Muscle of back (tissue), 11 donors: Measurements from ENCODE around the gene KCNT2. TPM values are rescaled to one million over a fixed set of nuclear protein-coding genes. Genes with fewer than 3 reads are reported as not detected.
A peak's percentile ranks its signal among the peaks of the same experiment; 100 is the strongest.
"Not testable (repeated sequence)": the region's sequence is repeated elsewhere in the genome, so short reads cannot be mapped to it uniquely, and the experiment has no call there.

Experiments
- DNase-seq, 3 donors: peaks; one replicate each; pipeline versions ENCODE4 v3.0.0 to v3.0.0-alpha.2; 2013
- polyA plus RNA-seq, 10 donors: library from polyadenylated mRNA; unstranded; fragments of 120-200 nt; gene quantifications; one replicate each; pipeline ENCODE4 v1.2.1, GENCODE V29; 2013; ENCODE audit not compliant: insufficient read length in 10 of 10

The KCNT2 gene
- polyA plus RNA-seq, 10 donors: 3.2 to 8.8 (median 5.2) TPM

DNA sequence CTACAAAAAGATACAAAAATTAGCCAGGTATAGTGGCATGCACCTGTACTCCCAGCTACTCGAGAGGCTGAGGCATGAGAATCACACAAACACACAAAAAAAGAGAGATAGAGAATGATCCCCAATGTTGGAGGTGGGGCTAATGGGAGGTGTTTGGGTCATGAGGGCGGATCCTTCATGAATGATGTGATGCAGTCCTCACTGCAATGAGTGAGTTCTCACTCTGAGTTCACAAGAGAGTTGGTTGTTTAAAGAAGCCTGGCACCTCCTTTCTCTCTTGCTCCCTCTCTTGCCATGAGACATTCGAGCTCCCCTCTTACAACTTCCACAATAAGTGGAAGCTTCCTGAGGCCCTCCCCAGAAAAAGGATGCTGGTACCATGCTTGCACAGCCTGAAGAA lies 17.3 kb downstream of the KCNT2 start:
- no peak for DNase-seq

DNA sequence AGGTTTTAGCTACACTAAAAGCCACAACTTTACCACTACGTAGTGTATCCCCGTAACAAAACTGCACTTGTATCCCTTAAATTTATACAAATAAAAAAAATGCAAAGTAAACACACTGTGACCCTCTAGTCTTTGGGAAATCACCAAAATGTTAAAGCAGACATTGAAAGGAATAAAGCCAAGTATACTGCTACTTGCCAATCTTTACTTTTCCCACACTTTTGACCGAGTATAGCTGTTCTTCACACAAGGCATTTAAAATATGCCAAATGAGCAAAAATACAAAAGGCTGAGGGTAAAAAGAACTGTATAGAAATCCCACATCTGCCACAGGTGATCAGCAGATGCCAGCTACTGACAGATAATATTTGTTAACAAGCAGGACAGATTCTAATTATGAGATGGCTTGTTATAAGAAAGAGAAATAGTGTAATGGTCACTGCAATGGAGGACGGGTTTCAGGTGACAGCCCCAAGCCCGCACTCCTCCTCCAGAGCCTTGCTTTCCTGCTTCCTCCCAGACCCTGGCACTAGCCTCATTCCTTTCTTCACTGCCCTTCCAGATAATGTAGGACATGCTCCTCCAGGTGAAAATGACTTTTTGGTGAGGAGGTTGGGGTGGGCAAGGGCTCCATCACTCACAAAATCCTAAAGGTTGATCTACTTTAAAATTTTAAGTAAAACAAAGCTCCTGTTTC lies 18.1 kb downstream of the KCNT2 start:
- no peak for DNase-seq

DNA sequence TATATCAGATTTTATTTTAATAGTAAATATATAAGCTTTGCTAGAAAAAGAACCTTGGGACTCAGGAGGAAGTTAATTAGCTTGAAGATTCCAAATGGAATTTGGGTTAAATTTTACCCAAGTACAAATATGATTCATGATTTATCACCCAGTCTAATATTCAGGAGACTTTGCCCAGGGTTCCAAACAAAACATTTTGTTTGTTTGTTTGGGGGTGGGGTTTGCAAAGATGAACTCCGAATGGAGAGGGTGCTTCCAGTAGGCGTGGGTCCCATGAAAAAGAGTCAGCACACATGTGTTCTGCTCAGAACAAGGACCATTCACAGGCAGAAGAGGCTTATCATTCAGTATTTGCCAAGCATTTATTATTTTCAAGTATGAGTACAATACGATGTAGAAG lies 23.5 kb downstream of the KCNT2 start:
- DNase-seq: no peak

DNA sequence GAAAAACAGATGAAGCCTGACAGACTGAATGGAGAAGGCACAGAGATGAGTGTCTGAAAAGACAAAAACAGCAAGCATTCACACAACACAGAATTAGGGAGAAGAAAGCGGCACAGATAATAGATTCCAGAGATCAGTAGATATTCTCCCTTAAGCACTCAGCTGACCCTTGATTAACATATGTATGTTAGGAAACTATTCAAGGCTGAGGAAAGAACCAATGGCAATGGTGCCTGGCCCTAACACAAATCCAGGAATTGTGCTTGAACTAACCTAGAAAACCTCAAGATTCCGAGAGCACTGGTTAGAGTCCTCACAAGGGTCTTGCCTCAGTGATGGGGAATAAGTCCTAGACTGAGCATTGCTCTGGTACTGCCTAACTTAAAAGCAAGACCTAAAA lies 30.9 kb downstream of the KCNT2 start:
- DNase-seq: no peak

DNA sequence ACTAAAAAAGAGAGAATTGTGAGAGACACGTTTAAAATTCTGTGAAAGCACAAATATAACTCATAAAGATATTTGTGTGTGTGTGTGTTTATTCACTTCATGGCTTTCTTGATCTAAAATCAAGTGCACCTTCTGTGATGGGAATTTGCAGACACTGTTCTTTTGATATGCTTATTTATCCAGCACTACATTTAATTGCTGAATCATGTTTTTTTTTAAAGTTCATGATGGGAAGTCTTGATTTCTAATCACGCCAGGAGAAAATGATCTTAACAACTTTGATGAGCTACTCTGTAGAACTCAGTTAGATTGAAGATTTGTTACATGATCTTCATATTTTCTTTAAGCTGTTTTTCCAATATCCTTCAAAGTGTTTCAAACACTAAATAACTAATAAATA lies 35.0 kb downstream of the KCNT2 start:
- DNase-seq: no peak

DNA sequence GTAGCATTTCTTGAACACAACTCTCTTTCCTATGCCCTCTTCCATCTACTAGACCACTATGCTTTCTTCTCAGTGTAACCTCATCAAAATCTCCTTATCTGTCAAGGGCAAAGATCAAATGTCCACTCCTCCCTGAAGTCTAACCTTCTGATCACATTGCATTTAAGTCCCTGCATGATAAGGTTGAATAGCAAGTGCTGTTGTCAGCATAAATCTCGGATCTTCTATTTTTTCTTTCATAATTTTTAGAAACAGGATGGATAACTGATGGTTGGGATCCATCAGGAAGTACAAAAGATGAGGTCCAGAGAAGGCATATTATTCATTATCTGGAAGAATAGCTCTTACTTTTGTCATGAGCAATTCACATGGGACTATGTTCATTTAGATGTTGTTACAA lies 41.0 kb downstream of the KCNT2 start:
- DNase-seq: no peak

DNA sequence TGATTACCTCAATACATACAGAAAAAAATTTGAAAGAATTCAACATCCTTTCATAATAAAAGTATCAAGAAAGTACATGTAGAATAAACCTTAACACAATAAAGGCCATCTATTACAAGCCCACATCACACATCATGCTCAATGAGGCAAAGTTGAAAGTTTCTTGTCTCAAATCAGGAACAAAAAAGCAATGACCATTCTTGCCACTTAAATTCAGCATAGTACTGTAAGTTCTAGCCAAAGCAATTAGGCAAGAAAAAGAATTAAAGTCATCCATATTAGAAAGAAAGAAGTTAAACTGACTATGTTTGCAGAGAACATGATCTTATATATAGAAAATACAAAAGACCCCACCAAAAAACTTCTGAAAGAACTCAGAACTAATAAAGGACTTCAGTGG lies 44.5 kb downstream of the KCNT2 start:
- no peak for DNase-seq

DNA sequence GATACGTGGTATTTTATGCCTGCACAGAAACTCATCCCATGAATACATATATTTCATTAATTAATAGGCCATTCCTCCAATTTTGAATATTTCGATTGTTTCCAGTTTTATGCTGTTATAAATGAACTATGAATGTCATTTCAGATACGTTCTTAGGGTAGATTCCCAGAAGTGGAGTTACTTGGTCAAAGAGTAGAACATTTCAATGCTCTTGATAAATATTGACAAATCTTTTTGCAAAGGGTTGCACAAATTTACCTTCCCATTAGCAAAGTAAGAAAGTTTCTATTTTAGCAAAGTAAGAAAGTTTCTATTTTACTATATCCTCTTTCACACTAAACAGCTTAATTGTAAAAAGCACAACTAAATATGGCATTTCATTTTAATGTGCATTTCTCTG lies 48.9 kb downstream of the KCNT2 start:
- DNase-seq: no peak

DNA sequence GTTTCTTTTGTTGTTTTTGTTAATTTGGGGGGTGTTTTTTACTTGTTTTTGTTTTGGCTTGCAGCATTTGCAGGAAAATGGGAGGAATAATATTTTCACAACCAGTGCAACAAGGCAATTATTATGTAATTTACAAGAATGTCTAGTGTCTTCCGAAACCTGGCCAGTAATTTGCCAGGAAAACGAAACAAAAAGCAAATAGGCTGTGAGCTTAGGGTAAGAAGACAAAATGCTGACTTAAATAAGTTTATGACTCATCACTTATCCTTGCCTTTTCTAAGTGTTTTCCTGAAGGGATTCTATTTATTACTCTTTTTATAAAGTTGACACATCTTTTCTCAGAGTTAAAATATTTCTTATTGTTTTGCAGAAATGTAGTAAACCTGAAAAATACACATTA lies 49.8 kb downstream of the KCNT2 start:
- peak in 2 of 3 donors; percentile 34 to 35 for DNase-seq

DNA sequence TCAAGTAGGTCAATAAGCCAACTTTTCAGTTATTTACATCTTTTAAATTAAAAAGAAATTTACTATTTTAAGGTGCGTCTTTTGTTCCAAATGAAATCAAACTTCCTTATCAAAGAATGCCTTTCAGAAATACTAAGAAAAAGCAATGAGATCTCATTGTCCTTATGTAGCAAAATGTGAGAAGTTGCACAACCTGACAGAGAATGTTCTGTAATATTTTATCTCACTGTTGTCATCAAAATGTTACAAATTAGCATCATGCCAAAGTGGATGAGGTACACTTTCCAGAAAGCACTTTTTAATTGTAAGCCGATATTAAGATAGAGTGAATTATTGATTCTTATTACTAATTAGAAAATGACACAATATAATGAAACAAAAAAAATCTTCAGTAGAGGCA lies 50.4 kb downstream of the KCNT2 start:
- DNase-seq: no peak

DNA sequence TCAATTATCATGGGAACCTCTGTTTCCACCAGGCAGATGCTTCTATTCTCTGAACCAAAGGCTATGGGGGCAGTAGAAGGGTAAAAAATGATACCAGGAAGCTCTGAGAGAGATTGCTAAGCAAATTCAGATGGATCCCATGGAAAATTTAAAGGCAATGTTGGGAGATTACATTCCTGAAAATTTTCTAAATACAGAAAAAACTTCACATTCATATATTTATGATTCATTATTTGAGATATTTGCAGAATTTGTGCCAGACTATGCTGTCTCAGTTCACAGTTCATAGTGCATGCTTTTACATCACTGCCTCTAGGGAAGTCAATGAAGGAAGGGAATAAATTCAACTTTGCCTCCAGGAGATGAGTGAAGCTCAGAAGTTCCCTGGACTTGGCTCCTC lies 57.5 kb downstream of the KCNT2 start:
- peak in 1 of 3 donors; percentile 36 for DNase-seq

DNA sequence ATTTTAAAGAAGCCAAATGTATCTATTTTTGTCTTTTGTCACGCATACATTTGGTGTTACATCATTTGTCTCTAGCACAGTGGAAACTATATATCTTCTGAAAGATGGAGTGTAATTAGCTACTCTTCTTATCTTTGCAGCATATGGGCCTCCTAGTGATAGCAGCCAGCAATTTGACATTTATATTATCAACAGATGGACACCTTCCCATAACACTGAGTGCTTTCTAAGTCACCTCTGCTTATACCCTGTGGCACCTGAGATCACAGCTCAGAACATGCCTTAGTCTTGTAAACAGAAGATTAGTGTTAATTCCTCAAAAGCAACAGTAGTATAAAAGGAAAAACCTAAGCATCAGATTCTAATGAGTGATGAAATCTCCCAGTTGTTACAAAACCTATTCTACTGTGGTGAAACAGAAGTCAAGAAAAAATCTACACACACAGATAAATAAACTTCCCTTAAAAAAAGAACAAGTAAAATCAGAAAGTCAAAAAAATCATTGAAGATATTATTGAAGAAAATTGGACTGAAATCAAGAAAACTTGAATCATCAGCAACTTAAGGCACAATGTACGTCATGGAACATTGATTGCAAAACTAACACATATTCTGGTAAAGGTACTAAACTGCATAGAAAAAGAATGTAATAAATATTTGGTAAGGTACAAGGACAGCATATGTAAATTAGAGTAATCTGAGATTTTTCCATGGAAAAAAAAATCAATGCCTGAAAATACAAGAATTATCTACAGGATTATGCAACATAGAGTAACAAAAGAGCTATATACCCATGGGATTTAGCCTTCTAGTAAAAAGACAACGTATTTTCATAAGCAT lies 61.7 kb downstream of the KCNT2 start:
- DNase-seq: no peak

DNA sequence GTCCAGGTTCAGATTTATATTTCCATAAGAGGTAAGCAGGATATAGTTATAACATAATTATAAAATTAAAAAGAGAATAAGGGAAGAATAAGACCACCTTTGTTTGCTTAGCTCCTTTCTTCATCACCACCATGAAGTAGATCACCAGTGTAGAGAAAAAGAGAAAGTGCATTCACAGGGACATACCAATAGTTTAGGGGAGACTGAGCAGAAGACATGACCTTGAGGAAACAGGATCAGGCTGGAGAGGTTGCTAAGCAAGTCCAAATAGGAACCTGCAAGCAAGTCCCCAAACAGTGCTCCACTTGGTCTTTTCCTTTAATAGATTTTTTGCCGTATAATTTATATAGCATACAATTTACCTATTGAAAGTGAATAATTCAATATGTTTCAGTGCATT lies 63.0 kb downstream of the KCNT2 start:
- peak in 1 of 3 donors; percentile 28 for DNase-seq

DNA sequence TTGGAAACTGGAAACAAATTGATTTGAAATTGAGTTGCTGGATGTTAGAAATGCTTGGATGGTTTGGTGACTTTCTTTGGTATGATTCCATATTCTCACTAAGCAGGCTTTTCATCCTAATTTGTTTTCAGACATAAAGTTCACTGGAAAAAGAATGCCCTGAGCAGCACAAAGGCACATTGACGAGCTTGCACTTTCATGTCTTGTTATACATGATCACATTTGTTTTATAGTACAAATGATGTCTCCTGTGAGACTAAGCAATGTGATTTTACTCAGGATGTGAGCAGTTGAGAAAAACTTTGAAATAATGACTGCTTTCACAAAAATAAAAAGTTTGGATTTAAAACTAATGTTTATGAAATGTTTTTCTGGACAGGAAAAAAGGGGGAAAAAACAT lies 63.6 kb downstream of the KCNT2 start:
- DNase-seq: peak in 2 of 3 donors; percentile 47 to 66

DNA sequence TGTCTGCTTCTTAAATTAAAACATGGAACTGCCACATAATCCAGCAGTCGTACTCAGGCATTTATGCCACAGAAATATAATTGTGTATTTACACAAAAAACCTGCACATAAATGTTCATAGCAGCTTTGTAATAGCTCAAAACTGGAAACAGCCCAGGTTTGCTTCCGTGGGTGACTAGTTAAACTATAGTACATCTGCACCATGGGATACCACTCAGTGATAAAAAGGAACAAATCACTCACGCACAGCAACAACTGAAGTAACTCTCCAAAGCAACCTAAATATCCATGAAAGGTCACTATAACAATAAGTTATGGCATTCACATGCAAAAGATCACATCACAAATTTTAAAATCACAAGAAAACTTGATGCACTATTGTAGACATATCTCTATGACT lies 64.4 kb downstream of the KCNT2 start:
- no peak for DNase-seq

DNA sequence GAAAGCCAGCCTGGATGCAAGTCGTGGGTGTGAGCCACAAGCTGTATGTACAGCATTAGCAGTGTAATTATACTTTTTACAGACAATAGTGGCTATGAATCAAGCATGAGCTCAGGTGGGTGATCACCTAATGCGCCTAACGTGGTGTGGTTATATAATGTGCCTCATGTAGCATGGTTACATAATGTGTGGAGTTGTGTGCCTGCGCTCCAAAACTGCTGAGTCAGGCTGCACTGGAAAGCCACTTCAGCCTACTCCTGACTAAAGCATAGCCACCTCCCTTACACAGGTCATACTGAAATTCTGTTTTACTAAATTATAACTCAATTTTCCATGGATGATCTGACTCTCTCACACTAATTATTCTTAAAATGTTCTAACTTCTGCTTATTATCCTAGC lies 69.8 kb downstream of the KCNT2 start:
- no peak for DNase-seq

DNA sequence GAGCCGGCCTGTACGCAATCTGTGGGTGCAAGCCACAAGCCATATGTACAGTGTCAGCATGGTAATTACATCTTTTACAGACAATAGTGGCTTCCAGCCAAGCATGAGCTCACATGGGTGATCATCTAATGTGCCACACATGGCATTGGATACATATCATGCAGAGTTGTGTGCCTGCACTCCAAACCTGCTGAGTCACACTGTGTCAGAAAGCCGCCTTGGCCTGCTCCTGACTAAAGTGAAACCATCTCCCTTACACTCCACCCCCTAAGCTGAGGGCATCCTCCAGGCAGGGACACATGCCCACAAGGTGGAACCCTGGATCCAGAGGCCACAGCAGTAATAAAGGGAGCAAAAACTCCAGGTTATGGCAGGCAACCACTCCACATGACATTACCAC lies 72.5 kb downstream of the KCNT2 start:
- peak in 1 of 3 donors; percentile 41 for DNase-seq

DNA sequence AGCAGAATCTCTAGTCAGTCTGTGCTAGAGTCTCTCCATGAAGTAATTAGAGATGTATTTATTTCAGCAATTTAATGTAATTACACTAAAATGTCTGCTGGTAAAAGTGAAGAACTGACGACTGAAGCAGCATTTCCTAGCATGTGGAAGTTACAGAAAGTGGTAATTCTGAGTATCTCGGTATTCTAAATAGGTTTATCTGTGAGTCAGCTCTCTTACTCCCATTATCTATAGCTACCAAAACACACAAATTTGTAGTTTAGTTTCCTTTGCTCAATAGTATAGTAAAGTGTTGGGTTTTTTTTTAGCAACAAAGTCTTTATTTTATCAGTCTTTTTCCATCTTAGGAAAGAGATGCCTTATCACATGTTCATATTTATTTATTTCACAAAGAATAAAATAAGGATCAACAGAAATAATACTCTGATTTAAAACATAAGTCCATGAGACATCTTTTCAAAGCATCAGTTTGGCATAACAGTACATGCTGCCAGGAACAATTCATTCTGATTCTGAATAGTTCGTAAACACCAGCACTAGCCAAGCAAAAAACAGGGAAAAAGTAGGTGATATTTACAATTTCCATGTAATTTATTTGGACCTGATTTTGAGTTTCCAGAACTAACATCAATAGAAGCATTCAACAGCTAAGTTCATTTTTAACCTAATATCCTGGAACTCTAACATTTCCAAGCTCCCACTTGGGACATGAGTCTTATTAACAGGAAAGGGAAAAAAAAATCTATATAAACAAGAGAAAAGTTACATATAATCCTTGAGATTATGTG lies 76.3 kb downstream of the KCNT2 start:
- peak; percentile 29 to 51 (median 46) for DNase-seq

DNA sequence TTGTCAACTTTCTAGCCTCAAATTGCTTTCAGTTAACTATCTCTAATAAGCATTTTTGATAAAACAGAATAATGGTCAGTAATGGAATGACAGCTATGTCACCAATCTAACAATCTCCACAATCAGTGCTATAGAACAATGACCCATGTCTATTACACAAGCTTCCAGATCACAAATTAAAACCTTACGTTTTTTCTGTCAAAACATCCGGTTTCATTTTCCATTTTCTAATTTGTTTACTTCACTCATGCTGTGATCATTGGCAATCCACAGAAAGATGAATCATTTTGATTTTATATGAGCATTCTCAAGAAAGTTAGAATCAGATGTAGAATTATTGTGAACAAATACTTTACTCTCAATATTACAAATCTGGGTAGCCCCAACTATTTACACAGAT lies 80.3 kb downstream of the KCNT2 start:
- DNase-seq: no peak

DNA sequence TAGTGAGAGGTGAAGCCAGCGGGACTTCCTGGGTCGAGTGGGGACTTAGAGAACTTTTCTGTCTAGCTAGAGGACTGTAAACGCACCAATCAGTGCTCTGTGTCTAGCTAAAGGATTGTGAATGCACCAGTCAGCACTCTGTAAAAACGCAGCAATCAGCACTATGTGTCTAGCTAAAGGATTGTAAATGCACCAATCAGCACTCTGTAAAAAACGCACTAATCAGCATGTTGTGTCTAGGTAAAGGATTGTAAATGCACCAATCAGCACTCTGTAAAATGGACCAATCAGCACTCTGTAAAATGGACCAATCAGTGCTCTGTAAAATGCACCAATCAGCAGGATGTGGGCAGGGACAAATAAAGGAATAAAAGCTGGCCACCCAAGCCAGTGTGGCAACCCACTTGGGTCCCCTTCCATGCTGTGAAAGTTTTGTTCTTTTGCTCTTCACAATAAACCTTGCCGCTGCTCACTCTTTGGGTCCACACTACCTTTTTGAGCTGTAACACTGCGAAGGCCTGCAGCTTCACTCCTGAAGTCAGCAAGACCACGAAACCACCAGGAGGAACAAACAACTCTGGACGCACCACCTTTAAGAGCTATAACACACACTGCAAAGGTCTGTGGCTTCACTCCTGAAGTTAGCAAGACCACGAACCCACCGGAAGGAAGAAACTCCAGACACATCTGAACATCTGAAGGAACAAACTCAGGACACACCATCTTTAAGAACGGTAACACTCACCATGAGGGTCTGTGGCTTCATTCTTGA lies 85.5 kb downstream of the KCNT2 start:
- not testable (repeated sequence) for DNase-seq

DNA sequence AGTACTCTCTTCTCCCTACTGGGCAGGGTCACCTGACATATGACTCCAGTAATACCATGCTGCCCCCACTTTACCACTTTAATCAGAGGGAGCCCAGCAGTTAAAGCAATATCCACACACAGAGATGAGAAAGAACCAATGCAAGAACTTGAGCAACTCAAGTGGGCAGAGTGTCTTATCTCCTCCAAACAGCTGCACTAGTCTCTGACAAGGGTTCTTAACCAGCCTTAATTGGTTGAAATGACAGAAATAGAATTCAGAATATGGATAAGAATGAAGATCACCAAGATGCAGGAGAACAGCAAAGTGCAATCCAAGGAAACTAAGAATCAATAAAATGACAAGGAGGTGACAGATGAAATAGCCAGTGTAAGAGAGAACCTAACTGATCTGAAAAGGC lies 91.0 kb downstream of the KCNT2 start:
- no peak for DNase-seq

DNA sequence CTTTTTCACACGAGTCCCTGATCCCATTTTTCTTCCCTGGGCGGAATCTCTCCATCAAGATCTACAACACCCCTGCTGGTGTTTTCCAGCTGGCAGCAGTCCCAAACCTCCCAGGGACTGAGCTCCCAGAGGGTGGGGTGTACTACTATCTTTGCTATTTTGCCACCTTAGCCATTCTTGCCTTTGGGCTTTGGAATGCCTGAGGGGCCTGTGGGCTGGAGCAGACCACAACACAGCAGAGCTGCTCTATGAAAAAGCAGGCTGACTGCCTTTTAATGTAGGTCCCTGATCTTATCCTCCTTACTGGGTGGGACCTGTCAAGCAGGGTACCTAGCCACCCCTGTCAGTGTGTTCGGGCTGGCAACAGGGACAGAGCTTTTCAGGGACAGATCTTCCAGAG lies 91.9 kb downstream of the KCNT2 start:
- no peak for DNase-seq
